ENCODE data around the gene KLF7. TPM values are rescaled to one million over a fixed set of nuclear protein-coding genes. Genes with fewer than 3 reads are reported as not detected.

KLF7 gene
- total RNA-seq, 2 experiments from 2014 or later = 90.1 to 96.9 TPM

DNA sequence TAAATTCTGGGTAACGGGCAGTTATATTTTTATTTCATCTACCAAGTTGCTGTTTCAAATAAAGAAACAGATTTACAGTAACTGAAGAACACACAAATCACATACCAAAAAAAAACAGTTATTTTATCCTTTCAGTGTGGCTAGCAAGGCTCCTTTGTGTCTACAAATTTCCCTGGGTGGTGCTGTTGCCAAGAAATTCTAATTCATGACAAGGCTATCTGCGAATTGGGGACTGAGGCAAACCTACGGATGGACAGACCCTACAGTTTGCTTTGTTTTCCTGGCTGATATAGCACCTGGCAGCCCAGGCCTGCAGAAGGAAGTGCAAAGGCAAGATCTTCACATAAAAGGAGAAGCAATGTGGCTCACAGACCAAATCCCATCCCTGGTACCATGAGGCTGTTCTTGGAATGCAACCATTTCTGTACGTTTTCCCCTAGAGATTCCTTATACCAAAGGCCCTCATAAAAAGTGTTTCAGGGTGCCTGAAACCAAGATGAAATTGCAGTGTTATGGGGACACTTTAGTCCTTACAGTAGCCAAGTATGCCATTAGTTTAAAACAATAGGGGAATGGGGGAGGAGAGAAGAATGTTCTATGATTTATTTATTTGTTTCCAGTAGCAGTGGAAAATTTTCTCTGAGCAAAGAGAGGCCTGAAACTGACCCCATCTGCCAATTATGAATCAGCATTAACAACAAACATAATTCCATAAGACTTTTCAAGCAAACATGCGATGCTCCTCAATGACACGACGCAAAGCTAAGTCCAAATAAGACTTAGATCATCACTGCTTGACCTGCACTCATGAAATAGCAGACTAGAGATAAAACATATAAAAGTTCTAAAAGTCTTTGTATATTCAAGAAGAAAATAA lies 4.3 kb downstream of the KLF7 start:
- H3K27me3 ChIP-seq (ENCODE audit: control insufficient read depth in 1 of 2, insufficient read depth in 2 of 2, low read length in 2 of 2) = no peaks in the 10 kb centered on the region
- H3K4me1 ChIP-seq (ENCODE audit: insufficient read depth, low read length) = peaks cover 41% of the 10 kb centered on the region
- no peak overlapping the region for H3K27ac ChIP-seq (ENCODE audit: low read depth in 1 of 2, low read length in 2 of 2)
- ATAC-seq (ENCODE audit: poor library complexity) (no peak), DNase-seq (no peak)
- peak overlapping the region; percentile 65 for H3K4me3 Mint-ChIP-seq
- H3K27me3 Mint-ChIP-seq = no peaks in the 10 kb centered on the region
- peaks cover 84% of the 10 kb centered on the region for H3K4me1 Mint-ChIP-seq (ENCODE audit: low read depth)
- no peaks in the 10 kb centered on the region for H3K36me3 ChIP-seq (ENCODE audit: insufficient read depth, low read length)
- CTCF ChIA-PET = interaction anchor here (7.8 kb wide), 1 partner anchor 19 kb away, joined by 44 read pairs; no protein-coding TSS in a partner anchor
- intact Hi-C loops (cut with DNase I, micrococcal nuclease) = loop anchor here in 1 of 2 experiments (2.0 to 10.0 kb wide), 4 partner anchors 17 to 1077 kb away; partner anchors contain the start of genes FASTKD2, INO80D and MDH1B
- no peak overlapping the region for H3K4me3 ChIP-seq (ENCODE audit: low read length)
- H3K9me3 ChIP-seq (ENCODE audit: control insufficient read depth in 1 of 2, insufficient read depth in 1 of 2, low read length in 2 of 2) = no peaks in the 10 kb centered on the region
- peaks cover 22% of the 10 kb centered on the region for H3K36me3 Mint-ChIP-seq (ENCODE audit: low read depth)
- TF ChIP-seq, protein P1, sequence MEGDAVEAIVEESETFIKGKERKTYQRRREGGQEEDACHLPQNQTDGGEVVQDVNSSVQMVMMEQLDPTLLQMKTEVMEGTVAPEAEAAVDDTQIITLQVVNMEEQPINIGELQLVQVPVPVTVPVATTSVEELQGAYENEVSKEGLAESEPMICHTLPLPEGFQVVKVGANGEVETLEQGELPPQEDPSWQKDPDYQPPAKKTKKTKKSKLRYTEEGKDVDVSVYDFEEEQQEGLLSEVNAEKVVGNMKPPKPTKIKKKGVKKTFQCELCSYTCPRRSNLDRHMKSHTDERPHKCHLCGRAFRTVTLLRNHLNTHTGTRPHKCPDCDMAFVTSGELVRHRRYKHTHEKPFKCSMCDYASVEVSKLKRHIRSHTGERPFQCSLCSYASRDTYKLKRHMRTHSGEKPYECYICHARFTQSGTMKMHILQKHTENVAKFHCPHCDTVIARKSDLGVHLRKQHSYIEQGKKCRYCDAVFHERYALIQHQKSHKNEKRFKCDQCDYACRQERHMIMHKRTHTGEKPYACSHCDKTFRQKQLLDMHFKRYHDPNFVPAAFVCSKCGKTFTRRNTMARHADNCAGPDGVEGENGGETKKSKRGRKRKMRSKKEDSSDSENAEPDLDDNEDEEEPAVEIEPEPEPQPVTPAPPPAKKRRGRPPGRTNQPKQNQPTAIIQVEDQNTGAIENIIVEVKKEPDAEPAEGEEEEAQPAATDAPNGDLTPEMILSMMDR (IDR thresholded peaks at IDR 0.05) = no peak
- peak overlapping the region; percentile 97 for H3K27ac Mint-ChIP-seq
- POLR2A ChIA-PET = interaction anchor here (1.2 to 9.7 kb wide), 2 partner anchors 14 to 20 kb away, joined by 3 to 463 read pairs; no protein-coding TSS in a partner anchor
- no peaks in the 10 kb centered on the region for H3K9me3 Mint-ChIP-seq

DNA sequence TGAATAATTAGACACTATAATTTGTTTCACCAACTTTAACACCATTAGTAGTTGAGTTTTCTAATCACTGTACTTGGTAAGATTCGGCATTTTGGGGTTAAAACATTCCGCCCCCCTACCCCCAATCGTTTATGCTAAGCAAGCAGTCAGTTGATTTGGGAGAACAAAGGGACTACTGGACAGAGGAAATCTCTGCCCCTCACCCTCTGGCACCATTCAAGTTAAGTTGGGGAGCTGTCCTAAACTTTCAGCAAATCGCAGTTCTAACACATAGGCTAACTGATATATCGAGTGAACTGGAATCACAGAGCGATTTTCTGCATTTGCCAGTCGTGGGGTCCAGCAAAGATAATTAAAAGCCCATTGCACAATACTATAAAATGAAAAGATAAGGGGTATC lies 5.6 kb downstream of the KLF7 start:
- CTCF ChIA-PET = no interaction called here

DNA sequence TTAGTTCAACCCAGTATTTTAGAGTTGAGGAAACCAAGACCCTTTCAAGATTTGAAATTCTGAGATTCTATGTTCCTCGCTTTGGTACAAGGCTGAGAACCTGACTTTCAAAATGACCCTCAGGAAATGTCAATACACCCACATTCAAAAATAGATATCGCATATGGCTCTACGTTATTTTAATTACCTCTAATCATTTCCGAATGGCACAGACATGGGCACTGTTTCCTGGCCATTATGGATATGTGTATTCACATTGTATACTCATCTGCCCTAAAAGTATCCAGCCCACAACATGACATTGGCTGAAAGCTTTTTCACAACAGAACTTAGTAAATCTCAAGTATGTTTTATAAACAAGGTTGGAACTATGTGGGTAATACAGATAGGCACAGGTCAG lies 6.7 kb downstream of the KLF7 start:
- H3K27ac Mint-ChIP-seq = no peak overlapping the region
- H3K4me1 Mint-ChIP-seq (ENCODE audit: low read depth) = peaks cover 98% of the 10 kb centered on the region
- H3K4me1 ChIP-seq (ENCODE audit: insufficient read depth, low read length) = peaks cover 38% of the 10 kb centered on the region
- no peak overlapping the region for H3K4me3 ChIP-seq (ENCODE audit: low read length)
- peaks cover under 1% of the 10 kb centered on the region for H3K36me3 Mint-ChIP-seq (ENCODE audit: low read depth)
- TF ChIP-seq, protein P1 (IDR thresholded peaks at IDR 0.05) = no peak
- no peaks in the 10 kb centered on the region for H3K27me3 ChIP-seq (ENCODE audit: control insufficient read depth in 1 of 2, insufficient read depth in 2 of 2, low read length in 2 of 2)
- ATAC-seq (ENCODE audit: poor library complexity) (no peak), DNase-seq (no peak)
- no peak overlapping the region for H3K27ac ChIP-seq (ENCODE audit: low read depth in 1 of 2, low read length in 2 of 2)
- H3K27me3 Mint-ChIP-seq = no peaks in the 10 kb centered on the region
- ChIA-PET CTCF (no interaction called here), POLR2A (interaction anchor here (0.6 to 2.2 kb wide), 3 partner anchors 16 to 385 kb away, joined by 3 to 12 read pairs (median 3); no protein-coding TSS in a partner anchor)
- no peak overlapping the region for H3K4me3 Mint-ChIP-seq
- H3K9me3 ChIP-seq (ENCODE audit: control insufficient read depth in 1 of 2, insufficient read depth in 1 of 2, low read length in 2 of 2) = no peaks in the 10 kb centered on the region
- no peaks in the 10 kb centered on the region for H3K9me3 Mint-ChIP-seq
- H3K36me3 ChIP-seq (ENCODE audit: insufficient read depth, low read length) = no peaks in the 10 kb centered on the region
- intact Hi-C loops (cut with DNase I, micrococcal nuclease) = no loop called here

More for the DNA sequence above, 5.6 kb downstream of the KLF7 start:
- no peak for ATAC-seq (ENCODE audit: poor library complexity)
- Mint-ChIP-seq H3K4me3 (no peak overlapping the region), H3K36me3 (ENCODE audit: low read depth) (peaks cover 10% of the 10 kb centered on the region), H3K27ac (no peak overlapping the region), H3K27me3 (no peaks in the 10 kb centered on the region), H3K4me1 (ENCODE audit: low read depth) (peaks cover 94% of the 10 kb centered on the region), H3K9me3 (no peaks in the 10 kb centered on the region)
- no peak for DNase-seq
- intact Hi-C loops (cut with DNase I, micrococcal nuclease) = loop anchor here in 1 of 2 experiments (2.0 to 10.0 kb wide), 4 partner anchors 15 to 1075 kb away; partner anchors contain the start of genes FASTKD2, INO80D and MDH1B
- POLR2A ChIA-PET = interaction anchor here (2.2 kb wide), 1 partner anchor 17 kb away, joined by 12 read pairs; no protein-coding TSS in a partner anchor
- no peaks in the 10 kb centered on the region for H3K9me3 ChIP-seq (ENCODE audit: control insufficient read depth in 1 of 2, insufficient read depth in 1 of 2, low read length in 2 of 2)
- peaks cover 46% of the 10 kb centered on the region for H3K4me1 ChIP-seq (ENCODE audit: insufficient read depth, low read length)
- TF ChIP-seq, protein P1 (IDR thresholded peaks at IDR 0.05) = no peak
- no peak overlapping the region for H3K27ac ChIP-seq (ENCODE audit: low read depth in 1 of 2, low read length in 2 of 2)
- no peaks in the 10 kb centered on the region for H3K27me3 ChIP-seq (ENCODE audit: control insufficient read depth in 1 of 2, insufficient read depth in 2 of 2, low read length in 2 of 2)
- H3K4me3 ChIP-seq (ENCODE audit: low read length) = no peak overlapping the region
- H3K36me3 ChIP-seq (ENCODE audit: insufficient read depth, low read length) = no peaks in the 10 kb centered on the region
